WTC11 (cell line): ENCODE data around the gene PLXDC2. TPM values are rescaled to one million over a fixed set of nuclear protein-coding genes. Genes with fewer than 3 reads are reported as not detected.

Source experiments
- ATAC-seq: fragments of 200-7000 bp; cut with Tn5 transposase; 2 replicates; pipeline ENCODE4 v1.10.0; 2021; ENCODE audit warnings: mild to moderate bottlenecking, moderate library complexity
- CTCF ChIA-PET: fragments of 300-600 bp; sonication (Branson Sonifier 250); formaldehyde crosslinking; loops from one replicate; lab custom pipeline; 2021; ENCODE audit warnings: antibody characterized with exemption; lab: Charles Lee
- POLR2A ChIA-PET: fragments of 350-600 bp; sonication (Branson Sonifier 250); formaldehyde crosslinking; loops from one replicate; lab custom pipeline; 2021; ENCODE audit warnings: antibody characterized with exemption; lab: Charles Lee
- DNase-seq: peaks from one replicate; pipeline ENCODE4 v3.0.0; 2021; ENCODE audit warnings: low spot score
- H3K27ac Mint-ChIP-seq: 2 replicates; pipeline ENCODE4 v1.8.0; 2021; ENCODE audit warnings: mixed read lengths
- H3K27me3 Mint-ChIP-seq: 2 replicates; pipeline ENCODE4 v1.8.0; 2021; ENCODE audit warnings: low read depth, mild to moderate bottlenecking, moderate library complexity, mixed read lengths
- H3K36me3 Mint-ChIP-seq: 2 replicates; pipeline ENCODE4 v1.8.0; 2021; ENCODE audit warnings: mixed read lengths
- H3K4me1 Mint-ChIP-seq: 2 replicates; pipeline ENCODE4 v1.8.0; 2022; ENCODE audit warnings: mixed read lengths
- H3K4me3 Mint-ChIP-seq: 2 replicates; pipeline ENCODE4 v1.8.0; 2021; ENCODE audit warnings: mild to moderate bottlenecking, moderate library complexity, mixed read lengths
- H3K9me3 Mint-ChIP-seq: 2 replicates; pipeline ENCODE4 v1.8.0; 2021; ENCODE audit warnings: mixed read lengths
- CBFB ChIP-seq: sonication (generic); formaldehyde crosslinking; IDR thresholded peaks from 2 replicates; pipeline ENCODE4 v1.8.1; 2022; ENCODE audit warnings: mild to moderate bottlenecking, low read depth, missing genetic modification reagents
- CREB1 ChIP-seq: sonication (generic); formaldehyde crosslinking; IDR thresholded peaks from 2 replicates; pipeline ENCODE4 v1.8.0; 2023; ENCODE audit warnings: mild to moderate bottlenecking, missing genetic modification reagents
- CREM ChIP-seq: sonication (generic); formaldehyde crosslinking; IDR thresholded peaks from 2 replicates; pipeline ENCODE4 v1.8.1; 2022; ENCODE audit warnings: mild to moderate bottlenecking, missing genetic modification reagents, moderate library complexity
- EMX1 ChIP-seq: fragments of 250-450 bp; sonication (Bioruptor Pico); IDR thresholded peaks from 2 replicates; pipeline ENCODE4 v1.8.0; 2021; ENCODE audit warnings: mild to moderate bottlenecking
- FOXP1 ChIP-seq: sonication (generic); formaldehyde crosslinking; IDR thresholded peaks from 2 replicates; pipeline ENCODE4 v1.8.0; 2022; ENCODE audit warnings: missing genetic modification reagents, mild to moderate bottlenecking, moderate library complexity, borderline replicate concordance
- KAT7 ChIP-seq: sonication (generic); formaldehyde crosslinking; IDR thresholded peaks from 2 replicates; pipeline ENCODE4 v1.8.1; 2023; ENCODE audit warnings: missing genetic modification reagents, mild to moderate bottlenecking, borderline replicate concordance
- NFE2L1 ChIP-seq: sonication (generic); formaldehyde crosslinking; IDR thresholded peaks from 2 replicates; pipeline ENCODE4 v1.8.1; 2023; ENCODE audit warnings: missing genetic modification reagents
- PRRX2 ChIP-seq: fragments of 250-450 bp; sonication (Bioruptor Pico); IDR thresholded peaks from 2 replicates; pipeline ENCODE4 v1.8.0; 2021; ENCODE audit warnings: mild to moderate bottlenecking
- TEAD1 ChIP-seq: sonication (generic); formaldehyde crosslinking; IDR thresholded peaks from 2 replicates; pipeline ENCODE4 v1.8.0; 2022; ENCODE audit warnings: mild to moderate bottlenecking, missing genetic modification reagents
- ZNF138 ChIP-seq: sonication (generic); formaldehyde crosslinking; conservative IDR thresholded peaks from 2 replicates; pipeline ENCODE4 v1.8.1; 2022; ENCODE audit warnings: mild to moderate bottlenecking, moderate library complexity, missing genetic modification reagents
- ZNF317 ChIP-seq: sonication (generic); formaldehyde crosslinking; IDR thresholded peaks from 2 replicates; pipeline ENCODE4 v1.8.1; 2023; ENCODE audit warnings: low read depth, mild to moderate bottlenecking, moderate library complexity, missing genetic modification reagents, borderline replicate concordance
- total RNA-seq: library from RNA; stranded (reverse); gene quantifications from 3 replicates; pipeline ENCODE4 v1.2.3, GENCODE V29; 2021
- TF ChIP-seq, protein P1 (sequence below): sonication (generic); formaldehyde crosslinking; conservative IDR thresholded peaks from 2 replicates; pipeline ENCODE4 v1.8.1; 2022; ENCODE audit warnings: mild to moderate bottlenecking, missing genetic modification reagents
- TF ChIP-seq, protein P2 (sequence below): sonication (generic); formaldehyde crosslinking; IDR thresholded peaks from 2 replicates; pipeline ENCODE4 v1.8.1; 2022; ENCODE audit warnings: mild to moderate bottlenecking, moderate library complexity, missing genetic modification reagents
- TF ChIP-seq, protein P3 (sequence below): sonication (generic); formaldehyde crosslinking; IDR thresholded peaks from 2 replicates; pipeline ENCODE4 v1.8.1; 2023; ENCODE audit warnings: mild to moderate bottlenecking, missing genetic modification reagents, moderate library complexity
- TF ChIP-seq, protein P4 (sequence below): sonication (generic); formaldehyde crosslinking; IDR thresholded peaks from 2 replicates; pipeline ENCODE4 v1.8.1; 2023; ENCODE audit warnings: mild to moderate bottlenecking, missing genetic modification reagents, borderline replicate concordance
- TF ChIP-seq, protein P5 (sequence below): fragments of 200-600 bp; IDR thresholded peaks from 2 replicates; pipeline ENCODE4 v1.8.0; 2022; ENCODE audit warnings: antibody characterized with exemption
- TF ChIP-seq, protein P6 (sequence below): sonication (generic); formaldehyde crosslinking; IDR thresholded peaks from 2 replicates; pipeline ENCODE4 v1.8.0; 2023; ENCODE audit warnings: missing genetic modification reagents, mild to moderate bottlenecking, borderline replicate concordance
- TF ChIP-seq, protein P7 (sequence below): sonication (generic); formaldehyde crosslinking; IDR thresholded peaks from 2 replicates; pipeline ENCODE4 v1.8.1; 2022; ENCODE audit warnings: low read depth, mild to moderate bottlenecking, moderate library complexity, missing genetic modification reagents, borderline replicate concordance

Gene PLXDC2
- total RNA-seq, 1 experiment from 2014 or later = 31.7 TPM

DNA sequence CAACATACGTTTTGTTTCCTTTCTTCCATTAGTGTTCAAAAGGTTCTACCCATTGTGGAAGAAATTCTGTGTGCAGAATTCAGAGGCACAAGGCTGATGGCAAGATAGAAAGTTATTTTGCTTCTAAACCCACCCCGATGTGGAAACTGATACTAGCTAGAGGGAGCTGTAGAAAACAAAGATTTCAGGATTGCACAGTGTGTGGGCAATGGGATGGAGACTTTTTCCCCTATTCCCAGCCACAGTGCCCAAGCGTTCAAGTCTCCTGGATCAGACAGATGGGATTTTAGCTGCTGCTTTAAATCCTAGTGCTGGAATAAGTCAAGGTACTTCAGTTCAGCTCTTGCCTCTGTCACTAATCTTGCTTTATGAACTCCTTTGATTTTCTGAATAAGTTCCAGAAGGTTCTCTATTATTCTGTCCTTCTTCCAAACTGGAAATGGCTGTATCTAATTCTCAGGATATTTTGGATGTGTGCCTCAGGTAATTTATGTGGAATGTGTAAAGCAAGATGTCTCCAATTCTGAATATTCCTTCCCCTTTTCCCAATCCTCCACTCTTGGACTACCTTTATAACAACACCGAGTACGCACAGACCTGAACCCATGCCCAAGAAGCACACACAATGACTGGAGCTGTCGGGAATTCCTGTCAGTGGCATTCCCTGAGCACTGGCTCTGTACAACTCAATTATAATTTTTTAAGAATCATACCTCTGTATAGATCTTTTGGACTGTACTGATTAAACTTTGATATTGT lies 473.0 kb downstream of the PLXDC2 start:
- DNase-seq (no peak), ATAC-seq (peak; percentile 57)
- H3K9me3 Mint-ChIP-seq = peaks cover 24% of the 10 kb centered on the region
- H3K27me3 Mint-ChIP-seq = no peaks in the 10 kb centered on the region; the same call in 1 of the 2 replicates
- POLR2A ChIA-PET = interaction anchor here (0.8 kb wide), 1 partner anchor 423 kb away, joined by 8 read pairs; no protein-coding TSS in a partner anchor
- no peak overlapping the region for H3K4me3 Mint-ChIP-seq
- CTCF ChIA-PET = no interaction called here
- peaks cover 15% of the 10 kb centered on the region for H3K4me1 Mint-ChIP-seq
- TF ChIP-seq TEAD1 (CRISPR knock-in tag) = no peak
- TF ChIP-seq, protein P1, sequence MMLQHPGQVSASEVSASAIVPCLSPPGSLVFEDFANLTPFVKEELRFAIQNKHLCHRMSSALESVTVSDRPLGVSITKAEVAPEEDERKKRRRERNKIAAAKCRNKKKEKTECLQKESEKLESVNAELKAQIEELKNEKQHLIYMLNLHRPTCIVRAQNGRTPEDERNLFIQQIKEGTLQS (CRISPR knock-in tag) = no peak
- TF ChIP-seq, protein P2, sequence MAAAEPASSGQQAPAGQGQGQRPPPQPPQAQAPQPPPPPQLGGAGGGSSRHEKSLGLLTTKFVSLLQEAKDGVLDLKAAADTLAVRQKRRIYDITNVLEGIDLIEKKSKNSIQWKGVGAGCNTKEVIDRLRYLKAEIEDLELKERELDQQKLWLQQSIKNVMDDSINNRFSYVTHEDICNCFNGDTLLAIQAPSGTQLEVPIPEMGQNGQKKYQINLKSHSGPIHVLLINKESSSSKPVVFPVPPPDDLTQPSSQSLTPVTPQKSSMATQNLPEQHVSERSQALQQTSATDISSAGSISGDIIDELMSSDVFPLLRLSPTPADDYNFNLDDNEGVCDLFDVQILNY = no peak
- TF ChIP-seq PRRX2 (CRISPR knock-in tag) = no peak
- TF ChIP-seq KAT7 (CRISPR knock-in tag) = no peak
- no peak for TF ChIP-seq CBFB (CRISPR knock-in tag)
- TF ChIP-seq FOXP1 (CRISPR knock-in tag) = no peak
- TF ChIP-seq, protein P3, sequence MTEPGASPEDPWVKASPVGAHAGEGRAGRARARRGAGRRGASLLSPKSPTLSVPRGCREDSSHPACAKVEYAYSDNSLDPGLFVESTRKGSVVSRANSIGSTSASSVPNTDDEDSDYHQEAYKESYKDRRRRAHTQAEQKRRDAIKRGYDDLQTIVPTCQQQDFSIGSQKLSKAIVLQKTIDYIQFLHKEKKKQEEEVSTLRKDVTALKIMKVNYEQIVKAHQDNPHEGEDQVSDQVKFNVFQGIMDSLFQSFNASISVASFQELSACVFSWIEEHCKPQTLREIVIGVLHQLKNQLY (CRISPR knock-in tag) = no peak
- no peak for TF ChIP-seq EMX1 (CRISPR knock-in tag)
- TF ChIP-seq, protein P4, sequence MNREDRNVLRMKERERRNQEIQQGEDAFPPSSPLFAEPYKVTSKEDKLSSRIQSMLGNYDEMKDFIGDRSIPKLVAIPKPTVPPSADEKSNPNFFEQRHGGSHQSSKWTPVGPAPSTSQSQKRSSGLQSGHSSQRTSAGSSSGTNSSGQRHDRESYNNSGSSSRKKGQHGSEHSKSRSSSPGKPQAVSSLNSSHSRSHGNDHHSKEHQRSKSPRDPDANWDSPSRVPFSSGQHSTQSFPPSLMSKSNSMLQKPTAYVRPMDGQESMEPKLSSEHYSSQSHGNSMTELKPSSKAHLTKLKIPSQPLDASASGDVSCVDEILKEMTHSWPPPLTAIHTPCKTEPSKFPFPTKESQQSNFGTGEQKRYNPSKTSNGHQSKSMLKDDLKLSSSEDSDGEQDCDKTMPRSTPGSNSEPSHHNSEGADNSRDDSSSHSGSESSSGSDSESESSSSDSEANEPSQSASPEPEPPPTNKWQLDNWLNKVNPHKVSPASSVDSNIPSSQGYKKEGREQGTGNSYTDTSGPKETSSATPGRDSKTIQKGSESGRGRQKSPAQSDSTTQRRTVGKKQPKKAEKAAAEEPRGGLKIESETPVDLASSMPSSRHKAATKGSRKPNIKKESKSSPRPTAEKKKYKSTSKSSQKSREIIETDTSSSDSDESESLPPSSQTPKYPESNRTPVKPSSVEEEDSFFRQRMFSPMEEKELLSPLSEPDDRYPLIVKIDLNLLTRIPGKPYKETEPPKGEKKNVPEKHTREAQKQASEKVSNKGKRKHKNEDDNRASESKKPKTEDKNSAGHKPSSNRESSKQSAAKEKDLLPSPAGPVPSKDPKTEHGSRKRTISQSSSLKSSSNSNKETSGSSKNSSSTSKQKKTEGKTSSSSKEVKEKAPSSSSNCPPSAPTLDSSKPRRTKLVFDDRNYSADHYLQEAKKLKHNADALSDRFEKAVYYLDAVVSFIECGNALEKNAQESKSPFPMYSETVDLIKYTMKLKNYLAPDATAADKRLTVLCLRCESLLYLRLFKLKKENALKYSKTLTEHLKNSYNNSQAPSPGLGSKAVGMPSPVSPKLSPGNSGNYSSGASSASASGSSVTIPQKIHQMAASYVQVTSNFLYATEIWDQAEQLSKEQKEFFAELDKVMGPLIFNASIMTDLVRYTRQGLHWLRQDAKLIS (CRISPR knock-in tag) = no peak
- no peak for TF ChIP-seq ZNF138 (CRISPR knock-in tag)
- TF ChIP-seq, protein P5, sequence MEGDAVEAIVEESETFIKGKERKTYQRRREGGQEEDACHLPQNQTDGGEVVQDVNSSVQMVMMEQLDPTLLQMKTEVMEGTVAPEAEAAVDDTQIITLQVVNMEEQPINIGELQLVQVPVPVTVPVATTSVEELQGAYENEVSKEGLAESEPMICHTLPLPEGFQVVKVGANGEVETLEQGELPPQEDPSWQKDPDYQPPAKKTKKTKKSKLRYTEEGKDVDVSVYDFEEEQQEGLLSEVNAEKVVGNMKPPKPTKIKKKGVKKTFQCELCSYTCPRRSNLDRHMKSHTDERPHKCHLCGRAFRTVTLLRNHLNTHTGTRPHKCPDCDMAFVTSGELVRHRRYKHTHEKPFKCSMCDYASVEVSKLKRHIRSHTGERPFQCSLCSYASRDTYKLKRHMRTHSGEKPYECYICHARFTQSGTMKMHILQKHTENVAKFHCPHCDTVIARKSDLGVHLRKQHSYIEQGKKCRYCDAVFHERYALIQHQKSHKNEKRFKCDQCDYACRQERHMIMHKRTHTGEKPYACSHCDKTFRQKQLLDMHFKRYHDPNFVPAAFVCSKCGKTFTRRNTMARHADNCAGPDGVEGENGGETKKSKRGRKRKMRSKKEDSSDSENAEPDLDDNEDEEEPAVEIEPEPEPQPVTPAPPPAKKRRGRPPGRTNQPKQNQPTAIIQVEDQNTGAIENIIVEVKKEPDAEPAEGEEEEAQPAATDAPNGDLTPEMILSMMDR = no peak
- TF ChIP-seq ZNF317 (CRISPR knock-in tag) = no peak
- TF ChIP-seq NFE2L1 (CRISPR knock-in tag) = no peak
- no peak for TF ChIP-seq CREM (CRISPR knock-in tag)
- TF ChIP-seq, protein P6, sequence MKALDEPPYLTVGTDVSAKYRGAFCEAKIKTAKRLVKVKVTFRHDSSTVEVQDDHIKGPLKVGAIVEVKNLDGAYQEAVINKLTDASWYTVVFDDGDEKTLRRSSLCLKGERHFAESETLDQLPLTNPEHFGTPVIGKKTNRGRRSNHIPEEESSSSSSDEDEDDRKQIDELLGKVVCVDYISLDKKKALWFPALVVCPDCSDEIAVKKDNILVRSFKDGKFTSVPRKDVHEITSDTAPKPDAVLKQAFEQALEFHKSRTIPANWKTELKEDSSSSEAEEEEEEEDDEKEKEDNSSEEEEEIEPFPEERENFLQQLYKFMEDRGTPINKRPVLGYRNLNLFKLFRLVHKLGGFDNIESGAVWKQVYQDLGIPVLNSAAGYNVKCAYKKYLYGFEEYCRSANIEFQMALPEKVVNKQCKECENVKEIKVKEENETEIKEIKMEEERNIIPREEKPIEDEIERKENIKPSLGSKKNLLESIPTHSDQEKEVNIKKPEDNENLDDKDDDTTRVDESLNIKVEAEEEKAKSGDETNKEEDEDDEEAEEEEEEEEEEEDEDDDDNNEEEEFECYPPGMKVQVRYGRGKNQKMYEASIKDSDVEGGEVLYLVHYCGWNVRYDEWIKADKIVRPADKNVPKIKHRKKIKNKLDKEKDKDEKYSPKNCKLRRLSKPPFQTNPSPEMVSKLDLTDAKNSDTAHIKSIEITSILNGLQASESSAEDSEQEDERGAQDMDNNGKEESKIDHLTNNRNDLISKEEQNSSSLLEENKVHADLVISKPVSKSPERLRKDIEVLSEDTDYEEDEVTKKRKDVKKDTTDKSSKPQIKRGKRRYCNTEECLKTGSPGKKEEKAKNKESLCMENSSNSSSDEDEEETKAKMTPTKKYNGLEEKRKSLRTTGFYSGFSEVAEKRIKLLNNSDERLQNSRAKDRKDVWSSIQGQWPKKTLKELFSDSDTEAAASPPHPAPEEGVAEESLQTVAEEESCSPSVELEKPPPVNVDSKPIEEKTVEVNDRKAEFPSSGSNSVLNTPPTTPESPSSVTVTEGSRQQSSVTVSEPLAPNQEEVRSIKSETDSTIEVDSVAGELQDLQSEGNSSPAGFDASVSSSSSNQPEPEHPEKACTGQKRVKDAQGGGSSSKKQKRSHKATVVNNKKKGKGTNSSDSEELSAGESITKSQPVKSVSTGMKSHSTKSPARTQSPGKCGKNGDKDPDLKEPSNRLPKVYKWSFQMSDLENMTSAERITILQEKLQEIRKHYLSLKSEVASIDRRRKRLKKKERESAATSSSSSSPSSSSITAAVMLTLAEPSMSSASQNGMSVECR (CRISPR knock-in tag) = no peak
- TF ChIP-seq, protein P7, sequence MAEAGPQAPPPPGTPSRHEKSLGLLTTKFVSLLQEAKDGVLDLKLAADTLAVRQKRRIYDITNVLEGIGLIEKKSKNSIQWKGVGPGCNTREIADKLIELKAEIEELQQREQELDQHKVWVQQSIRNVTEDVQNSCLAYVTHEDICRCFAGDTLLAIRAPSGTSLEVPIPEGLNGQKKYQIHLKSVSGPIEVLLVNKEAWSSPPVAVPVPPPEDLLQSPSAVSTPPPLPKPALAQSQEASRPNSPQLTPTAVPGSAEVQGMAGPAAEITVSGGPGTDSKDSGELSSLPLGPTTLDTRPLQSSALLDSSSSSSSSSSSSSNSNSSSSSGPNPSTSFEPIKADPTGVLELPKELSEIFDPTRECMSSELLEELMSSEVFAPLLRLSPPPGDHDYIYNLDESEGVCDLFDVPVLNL (CRISPR knock-in tag) = no peak
- no peak for TF ChIP-seq CREB1 (CRISPR knock-in tag)
- no peak overlapping the region for H3K27ac Mint-ChIP-seq
- H3K36me3 Mint-ChIP-seq = peaks cover 33% of the 10 kb centered on the region
